NCI-H146 treated with DMSO at 0.1 percent for 48 hours (cell line): ENCODE data around the gene APOL6.
"Not testable (repeated sequence)": the region's sequence is repeated elsewhere in the genome, so short reads cannot be mapped to it uniquely, and the experiment has no call there.

Experiments
- DNase-seq: peaks from one replicate; lab custom pipeline; 2025; ENCODE audit not compliant: unreplicated experiment; lab: John Stamatoyannopoulos, UW

Gene APOL6

GRCh38 chr22:35674335-35674734 lies 26.1 kb downstream of the APOL6 start:
- DNase-seq = no peak

GRCh38 chr22:35676065-35676464 lies 27.8 kb downstream of the APOL6 start:
- DNase-seq = not testable (repeated sequence)

- no peak for DNase-seq
These were observed 29.4 kb downstream of the APOL6 start for GRCh38 chr22:35677460-35678187.

- DNase-seq = no peak
These were observed 30.6 kb downstream of the APOL6 start for GRCh38 chr22:35678836-35679235.

- DNase-seq = not testable (repeated sequence)
These were observed 31.2 kb downstream of the APOL6 start for GRCh38 chr22:35679492-35679891.

- no peak for DNase-seq
These were observed 33.3 kb downstream of the APOL6 start for GRCh38 chr22:35681454-35682052.

GRCh38 chr22:35683560-35683959 lies 35.3 kb downstream of the APOL6 start:
- no peak for DNase-seq

- DNase-seq = no peak
These were observed 36.0 kb downstream of the APOL6 start for GRCh38 chr22:35684270-35684700.

- no peak for DNase-seq
These were observed 36.5 kb downstream of the APOL6 start for GRCh38 chr22:35684732-35685131.

GRCh38 chr22:35685731-35686130 lies 37.5 kb downstream of the APOL6 start:
- DNase-seq = no peak

- no peak for DNase-seq
These were observed 38.1 kb downstream of the APOL6 start for GRCh38 chr22:35686298-35686697.

- no peak for DNase-seq
These were observed 39.2 kb downstream of the APOL6 start for GRCh38 chr22:35687461-35687860.

- DNase-seq = no peak
These were observed 40.8 kb downstream of the APOL6 start for GRCh38 chr22:35688913-35689675.

- DNase-seq = no peak
These were observed 41.8 kb downstream of the APOL6 start for GRCh38 chr22:35690001-35690400.

- no peak for DNase-seq
These were observed 47.0 kb downstream of the APOL6 start for GRCh38 chr22:35695202-35695601.

GRCh38 chr22:35697142-35697541 lies 48.9 kb downstream of the APOL6 start:
- DNase-seq = no peak

GRCh38 chr22:35699852-35700251 lies 51.6 kb downstream of the APOL6 start:
- DNase-seq = not testable (repeated sequence)

- DNase-seq = no peak
These were observed 55.8 kb downstream of the APOL6 start for GRCh38 chr22:35703861-35704584.

GRCh38 chr22:35705141-35705540 lies 56.9 kb downstream of the APOL6 start:
- no peak for DNase-seq

GRCh38 chr22:35708453-35708852 lies 60.2 kb downstream of the APOL6 start:
- no peak for DNase-seq

- DNase-seq = no peak
These were observed 60.7 kb downstream of the APOL6 start for GRCh38 chr22:35708917-35709316.
